Upper lobe of right lung (tissue), 1 donor: ENCODE data around the gene B3GLCT. TPM values are rescaled to one million over a fixed set of nuclear protein-coding genes. Genes with fewer than 3 reads are reported as not detected.

ENCODE experiments used
- ATAC-seq: fragments of 200-7000 bp; cut with Tn5 transposase; one replicate; pipeline ENCODE4 v1.9.1; 2020; ENCODE audit warnings: mild to moderate bottlenecking, moderate library complexity
- DNase-seq: peaks from one replicate; pipeline ENCODE4 v3.0.0-alpha.2; 2020
- H3K27ac ChIP-seq: fragments of 200-600 bp; one replicate; pipeline ENCODE4 v1.8.0; 2022
- H3K27me3 ChIP-seq: fragments of 200-600 bp; one replicate; pipeline ENCODE4 v1.8.0; 2022; ENCODE audit warnings: mild to moderate bottlenecking
- H3K36me3 ChIP-seq: fragments of 200-600 bp; one replicate; pipeline ENCODE4 v1.8.0; 2022
- H3K4me1 ChIP-seq: fragments of 200-600 bp; one replicate; pipeline ENCODE4 v1.8.0; 2022
- H3K4me3 ChIP-seq: fragments of 200-600 bp; one replicate; pipeline ENCODE4 v1.8.0; 2022; ENCODE audit warnings: mild to moderate bottlenecking
- H3K9me3 ChIP-seq: fragments of 200-600 bp; one replicate; pipeline ENCODE4 v1.8.0; 2022
- CTCF ChIP-seq: fragments of 200-600 bp; IDR thresholded peaks from one replicate; pipeline ENCODE4 v1.8.0; 2022; ENCODE audit warnings: antibody characterized with exemption
- intact Hi-C: fragments of 100-400 bp; cut with DNase I; formaldehyde crosslinking; loops from one replicate; pipeline ENCODE4 v1.11.0; 2022
- total RNA-seq: library from RNA; stranded (reverse); fragmentation: NEBNext Ultra II Directional; extraction: Animal tissue kit (Norgen Biotek cat#: 25700); gene quantifications from one replicate; pipeline ENCODE4 v1.2.1, GENCODE V29; 2021
- donor health status: DM: no; HTN: yes; CAD: no; lungs with severe emphysema.

Gene B3GLCT
- total RNA-seq, 1 donor from 2014 or later, result 6.7 TPM

- Histone ChIP-seq H3K27me3 (no peaks in the 10 kb centered on the region), H3K36me3 (no peaks in the 10 kb centered on the region), H3K9me3 (peaks cover 5% of the 10 kb centered on the region), H3K27ac (no peak overlapping the region), H3K4me1 (no peaks in the 10 kb centered on the region), H3K4me3 (no peak overlapping the region)
- no peak for TF ChIP-seq CTCF
- intact Hi-C loops, result no loop called here
- ATAC-seq (no peak), DNase-seq (no peak)
Measured at GRCh38 chr13:31369213-31369612, 169.4 kb downstream of the B3GLCT start.

- H3K27me3 ChIP-seq, result no peaks in the 10 kb centered on the region
Measured at GRCh38 chr13:31372454-31372853, 172.7 kb downstream of the B3GLCT start.

GRCh38 chr13:31374682-31375081 lies 174.9 kb downstream of the B3GLCT start:
- Histone ChIP-seq H3K4me3 (no peak overlapping the region), H3K27ac (no peak overlapping the region), H3K9me3 (no peaks in the 10 kb centered on the region), H3K4me1 (no peaks in the 10 kb centered on the region), H3K27me3 (no peaks in the 10 kb centered on the region), H3K36me3 (no peaks in the 10 kb centered on the region)
- intact Hi-C loops, result no loop called here
- TF ChIP-seq CTCF, result no peak
- ATAC-seq, result no peak
- DNase-seq, result no peak

More at GRCh38 chr13:31372454-31372853, 172.7 kb downstream of the B3GLCT start:
- Histone ChIP-seq H3K36me3 (no peaks in the 10 kb centered on the region), H3K4me1 (no peaks in the 10 kb centered on the region), H3K4me3 (no peak overlapping the region), H3K27ac (no peak overlapping the region), H3K9me3 (no peaks in the 10 kb centered on the region)
- intact Hi-C loops, result no loop called here
- DNase-seq (no peak), ATAC-seq (no peak)
- no peak for TF ChIP-seq CTCF

GRCh38 chr13:31377946-31378345 lies 178.2 kb downstream of the B3GLCT start:
- no peaks in the 10 kb centered on the region for H3K4me1 ChIP-seq
- H3K27me3 ChIP-seq, result no peaks in the 10 kb centered on the region
- no peaks in the 10 kb centered on the region for H3K36me3 ChIP-seq
- no peaks in the 10 kb centered on the region for H3K9me3 ChIP-seq
- intact Hi-C loops, result no loop called here
- TF ChIP-seq CTCF, result no peak
- ATAC-seq, result peak; percentile 42
- H3K27ac ChIP-seq, result no peak overlapping the region
- DNase-seq, result no peak
- no peak overlapping the region for H3K4me3 ChIP-seq

- Histone ChIP-seq H3K4me3 (no peak overlapping the region), H3K27me3 (no peaks in the 10 kb centered on the region), H3K4me1 (no peaks in the 10 kb centered on the region), H3K9me3 (no peaks in the 10 kb centered on the region), H3K27ac (no peak overlapping the region), H3K36me3 (no peaks in the 10 kb centered on the region)
- TF ChIP-seq CTCF, result no peak
- DNase-seq (no peak), ATAC-seq (no peak)
- intact Hi-C loops, result no loop called here
Measured at GRCh38 chr13:31380715-31381114, 180.9 kb downstream of the B3GLCT start.

Other genes starting within 250 kb of the B3GLCT start
- 79.8 TPM for gene HSPH1, start 38.1 kb upstream of the B3GLCT start, total RNA-seq